ENCODE results near the gene ZBTB12.
A peak's percentile ranks its signal among the peaks of the same experiment; 100 is the strongest.
"Not testable (repeated sequence)": the region's sequence is repeated elsewhere in the genome, so short reads cannot be mapped to it uniquely, and the experiment has no call there.

The ZBTB12 gene

DNA sequence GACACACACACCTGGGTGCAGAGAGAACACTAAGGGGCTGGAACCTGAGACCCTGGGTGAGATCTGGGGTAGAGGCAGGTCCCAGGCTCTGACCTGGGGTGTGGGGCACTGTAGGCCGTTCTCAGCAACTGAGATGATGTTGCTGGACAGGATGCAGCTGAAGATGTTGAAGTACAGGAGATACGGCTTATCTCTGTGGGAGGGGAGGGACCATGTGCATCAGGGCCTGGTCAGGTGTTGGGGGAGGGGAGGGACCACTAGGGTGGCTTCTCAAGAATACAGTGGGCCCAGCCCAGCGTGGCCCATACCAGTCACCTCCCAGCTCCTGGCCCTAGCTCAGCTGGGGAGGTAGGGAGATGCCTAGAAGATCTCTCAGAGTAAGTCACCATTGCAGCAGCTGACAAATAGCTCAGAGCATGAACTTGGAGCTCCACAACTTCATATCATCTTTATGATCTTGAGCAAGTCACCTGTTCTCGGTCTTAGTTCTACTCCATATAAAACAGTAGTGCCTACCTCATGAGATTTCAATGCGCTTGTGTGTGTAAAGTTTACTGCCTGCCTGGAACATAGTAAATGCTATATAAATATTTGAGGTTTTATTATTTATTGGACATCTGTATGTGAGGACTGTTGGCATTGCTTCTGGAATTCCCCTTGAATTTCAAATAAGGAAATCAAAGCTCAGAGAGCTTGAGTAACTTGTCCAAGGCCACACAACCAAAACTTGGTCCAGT, 26.9 kb downstream of the ZBTB12 start:
- DNase-seq: no peak

- DNase-seq: no peak
Observed at GRCh38 chr6:31874084-31874670, 27.7 kb downstream of the ZBTB12 start.

GRCh38 chr6:31871046-31871659, 30.7 kb downstream of the ZBTB12 start:
- DNase-seq: peak in 1 of 5 experiments; percentile 24

DNA sequence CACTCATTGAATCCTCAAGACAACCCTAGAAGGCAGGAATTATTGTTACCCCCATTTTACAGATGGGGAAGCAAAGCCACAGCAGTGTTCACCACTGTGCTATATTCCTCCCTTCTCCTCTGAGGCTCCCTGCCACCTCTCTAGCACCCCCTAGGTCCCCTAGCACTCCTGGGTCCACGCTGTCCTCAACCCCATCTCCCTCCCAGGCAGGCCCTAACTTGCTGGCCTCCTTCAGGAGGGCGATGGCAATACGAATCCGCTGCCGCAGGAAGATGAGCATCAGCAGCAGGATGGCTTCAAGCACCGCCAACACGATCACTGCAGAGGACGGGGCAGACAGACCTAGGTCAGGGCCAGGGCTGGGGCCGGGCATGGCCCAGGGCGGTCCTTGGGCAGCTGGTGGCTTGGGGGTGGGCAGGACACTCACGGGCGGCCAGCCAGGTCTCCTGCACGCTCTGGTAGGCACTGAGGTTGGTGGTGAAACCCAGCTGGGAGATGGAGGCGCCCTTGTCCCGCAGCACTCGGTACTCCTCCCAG, 31.4 kb downstream of the ZBTB12 start:
- no peak for DNase-seq

DNA sequence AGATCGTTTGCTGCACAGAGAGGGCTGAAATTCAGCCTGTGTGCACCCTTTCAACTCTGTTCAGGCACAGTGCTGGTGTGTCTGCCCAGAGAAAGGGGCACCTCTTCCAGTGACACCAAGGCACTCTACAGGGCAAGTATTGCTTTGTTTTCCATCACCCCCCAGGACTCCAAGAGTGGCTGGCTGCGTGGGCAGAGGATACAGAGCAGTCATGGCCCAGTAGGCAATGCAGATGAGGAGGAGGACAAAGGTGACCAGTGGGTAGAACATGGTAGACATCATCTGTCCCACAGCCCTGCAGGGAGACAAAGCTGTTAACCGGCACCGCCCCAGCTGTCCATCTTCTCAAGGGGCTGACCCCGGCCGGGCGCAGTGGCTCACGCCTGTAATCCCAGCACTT, 32.5 kb downstream of the ZBTB12 start:
- DNase-seq: no peak

DNA sequence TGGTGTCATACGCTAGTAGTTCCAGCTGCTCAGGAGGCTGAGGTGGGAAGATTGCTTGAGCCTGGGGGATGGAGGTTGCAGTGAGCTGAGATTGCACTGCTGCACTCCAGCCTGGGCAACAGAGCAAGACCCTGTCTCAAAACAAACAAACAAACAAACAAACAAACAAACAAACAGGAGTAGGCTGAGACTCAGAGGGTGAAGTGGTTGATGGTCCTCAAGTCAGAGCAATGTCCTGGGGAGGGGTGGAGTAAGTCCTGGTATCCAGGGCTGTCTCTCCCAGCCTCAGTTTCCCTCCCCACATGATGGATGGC, 33.3 kb downstream of the ZBTB12 start:
- DNase-seq: not testable (repeated sequence)

DNA sequence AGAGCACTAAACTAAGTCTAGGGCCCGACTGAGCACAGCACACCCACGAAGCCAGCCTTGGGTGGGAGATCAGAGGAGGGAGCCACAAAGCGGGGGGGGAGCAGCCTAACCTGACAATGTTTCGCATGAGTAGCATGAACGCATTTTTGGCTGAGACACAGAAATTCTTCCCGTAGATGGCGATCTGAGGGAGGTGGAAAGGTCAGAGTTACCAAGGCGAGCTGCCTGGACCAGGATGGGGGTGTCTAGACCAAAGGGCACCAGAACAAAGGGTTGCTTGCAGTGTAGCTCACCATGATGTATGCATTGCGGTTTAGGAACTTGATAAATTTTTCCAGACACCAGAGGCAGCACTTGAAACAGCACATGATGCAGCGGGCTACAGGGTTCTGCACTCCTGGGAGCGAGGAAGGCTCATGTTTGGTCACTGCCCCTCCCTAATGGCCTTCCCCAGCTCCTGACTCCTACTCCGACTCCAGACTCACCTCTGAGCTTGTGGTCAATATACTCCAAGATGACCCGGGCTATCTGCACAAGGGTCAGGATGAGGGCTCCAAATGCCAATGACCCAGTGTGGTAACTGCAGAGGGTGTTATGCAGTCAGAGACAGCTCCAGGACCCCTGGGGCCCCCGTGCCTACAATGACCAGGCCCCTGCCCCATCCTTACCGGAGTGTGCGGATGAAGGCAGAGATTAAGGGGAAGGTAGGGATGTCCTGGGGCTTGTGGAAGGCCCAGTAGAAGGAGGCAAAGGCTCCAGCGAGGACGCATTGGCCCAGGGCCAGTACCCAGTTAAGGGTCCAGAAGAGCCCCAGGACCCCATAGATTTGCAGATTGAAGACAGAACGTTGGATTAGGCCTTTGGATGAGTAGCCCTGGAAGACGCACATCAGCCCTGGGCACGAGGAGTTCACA, 36.4 kb downstream of the ZBTB12 start:
- no peak for DNase-seq

GRCh38 chr6:31864818-31865204, 37.1 kb downstream of the ZBTB12 start:
- DNase-seq: no peak

DNA sequence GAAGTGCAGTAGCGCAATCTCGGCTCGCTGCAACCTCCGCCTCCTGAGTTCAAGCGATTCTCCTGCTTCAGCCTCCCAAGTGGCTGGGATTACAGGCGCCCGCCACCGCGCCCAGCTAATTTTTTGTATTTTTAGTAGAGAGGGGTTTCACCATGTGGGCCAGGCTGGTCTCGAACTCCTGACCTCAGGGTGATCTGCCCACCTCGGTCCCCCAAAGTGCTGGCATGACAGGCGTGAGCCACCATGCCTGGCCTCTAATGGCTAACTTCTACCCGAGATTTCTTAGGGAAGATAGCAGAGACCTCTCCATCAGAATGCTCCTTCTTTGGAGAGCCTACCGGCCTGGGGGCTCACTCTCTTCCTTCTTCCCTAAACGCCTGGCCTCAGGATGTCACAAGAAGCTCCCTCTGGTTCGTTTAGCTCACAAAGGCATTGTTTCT, 37.7 kb downstream of the ZBTB12 start:
- DNase-seq: not testable (repeated sequence)

DNA sequence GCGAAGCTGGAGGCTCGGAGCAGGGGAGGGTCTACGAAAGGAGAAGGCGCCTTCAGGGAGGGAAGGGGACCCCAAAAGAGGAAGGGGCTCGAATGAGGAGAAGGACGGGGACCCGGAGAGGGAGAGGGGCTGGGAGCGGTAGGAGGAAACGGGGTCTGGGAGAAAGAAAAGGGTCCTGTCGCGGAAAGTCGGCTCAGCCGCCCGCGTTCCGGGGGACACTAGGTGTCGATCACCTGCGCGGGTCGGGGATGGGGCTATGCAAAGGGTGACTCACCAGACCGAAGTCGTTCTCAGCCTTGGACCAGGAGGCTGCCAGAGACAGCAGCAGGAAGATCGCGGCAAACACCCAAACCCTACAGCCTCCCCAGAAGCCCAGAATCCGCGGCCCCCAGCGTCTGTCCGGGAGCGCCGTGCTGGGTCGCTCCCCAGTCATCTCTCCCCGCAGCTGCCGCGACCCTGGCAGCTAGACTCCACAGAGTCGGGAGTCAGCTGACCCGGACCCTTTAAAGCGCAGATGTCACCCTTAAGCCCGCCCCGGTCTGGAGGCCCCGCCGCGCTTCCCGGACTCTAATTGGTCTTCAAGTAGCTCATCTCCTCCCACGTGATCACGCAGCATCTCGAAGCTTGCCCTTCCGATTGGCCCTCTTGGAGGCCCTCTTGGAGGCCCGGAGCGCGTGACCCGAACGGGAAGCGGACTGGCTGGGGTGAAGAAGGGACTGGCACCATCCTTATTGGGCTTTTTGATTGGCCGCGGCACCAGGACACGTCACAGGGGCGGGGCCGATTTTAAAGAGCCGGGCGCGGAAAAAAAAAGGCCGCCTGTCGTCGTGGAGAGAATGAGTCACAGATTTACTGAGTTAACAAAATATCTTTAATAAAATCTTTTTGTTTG, 39.3 kb downstream of the ZBTB12 start, which contains the start of gene NEU1:
NEU1 (minus strand) TSS at position 478 of the 892 bp plus-strand sequence; CDS start at position 433, 45 bp downstream.
- peak; percentile 97 to 100 (median 100) for DNase-seq

GRCh38 chr6:31861919-31862343, 40.0 kb downstream of the ZBTB12 start:
- no peak for DNase-seq

- no peak for DNase-seq
Observed at GRCh38 chr6:31861150-31861549, 40.7 kb downstream of the ZBTB12 start.

DNA sequence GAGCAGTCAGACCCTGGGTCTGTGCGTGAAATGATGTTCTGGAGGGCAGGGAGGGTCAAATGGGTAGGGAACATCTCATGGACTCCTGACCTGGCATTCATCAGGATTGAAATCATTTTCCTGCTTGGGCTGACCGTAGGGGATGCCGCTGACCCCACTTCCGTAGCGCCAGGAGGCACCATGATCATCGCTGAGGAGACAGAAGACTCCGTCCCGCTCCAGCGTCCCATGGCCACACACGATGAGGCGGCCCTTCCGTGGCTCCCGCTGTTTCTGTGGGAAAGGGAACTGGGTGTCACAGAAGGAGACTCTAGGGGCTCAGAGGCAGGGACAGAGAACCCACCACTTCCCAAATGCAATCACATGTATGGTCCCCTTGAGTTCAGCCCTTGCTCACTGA, 41.5 kb downstream of the ZBTB12 start:
- no peak for DNase-seq

GRCh38 chr6:31859923-31860322, 42.0 kb downstream of the ZBTB12 start:
- no peak for DNase-seq

DNA sequence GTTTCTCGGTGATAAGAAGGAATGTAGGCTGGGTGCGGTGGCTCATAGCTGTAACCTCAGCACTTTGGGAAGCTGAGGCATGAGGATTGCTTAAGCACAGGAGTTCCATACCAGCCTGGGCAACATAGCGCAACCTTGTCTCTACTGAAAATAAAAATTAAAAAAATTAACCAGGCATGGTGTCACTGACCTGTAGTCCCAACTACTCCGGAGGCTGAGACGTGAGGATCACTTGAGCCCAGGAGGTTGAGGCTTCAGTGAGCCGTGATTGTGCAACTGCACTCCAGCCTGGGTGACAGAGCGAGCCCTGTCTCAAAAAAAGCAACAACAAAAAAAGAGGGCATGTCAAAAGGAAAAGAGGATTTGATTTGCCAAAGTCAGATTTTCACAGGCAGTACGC, 43.2 kb downstream of the ZBTB12 start:
- no peak for DNase-seq

DNA sequence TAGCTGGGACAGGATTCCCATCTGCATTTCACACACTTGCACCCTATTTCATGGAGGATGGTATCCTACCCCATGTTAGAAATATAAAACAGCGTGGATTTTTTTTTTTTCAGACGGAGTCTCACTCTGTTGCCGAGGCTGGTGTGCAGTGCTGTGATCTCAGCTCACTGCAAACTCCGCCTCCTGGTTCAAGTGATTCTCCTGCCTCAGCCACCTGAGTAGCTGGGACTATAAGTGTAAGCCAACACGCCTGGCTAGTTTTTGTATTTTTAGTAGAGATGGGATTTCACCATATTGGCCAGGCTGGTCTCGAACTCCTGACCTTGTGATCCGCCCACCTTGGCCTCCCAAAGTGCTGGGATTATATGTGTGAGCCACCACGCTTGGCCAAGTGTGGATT, 44.1 kb downstream of the ZBTB12 start:
- not testable (repeated sequence) for DNase-seq

DNA sequence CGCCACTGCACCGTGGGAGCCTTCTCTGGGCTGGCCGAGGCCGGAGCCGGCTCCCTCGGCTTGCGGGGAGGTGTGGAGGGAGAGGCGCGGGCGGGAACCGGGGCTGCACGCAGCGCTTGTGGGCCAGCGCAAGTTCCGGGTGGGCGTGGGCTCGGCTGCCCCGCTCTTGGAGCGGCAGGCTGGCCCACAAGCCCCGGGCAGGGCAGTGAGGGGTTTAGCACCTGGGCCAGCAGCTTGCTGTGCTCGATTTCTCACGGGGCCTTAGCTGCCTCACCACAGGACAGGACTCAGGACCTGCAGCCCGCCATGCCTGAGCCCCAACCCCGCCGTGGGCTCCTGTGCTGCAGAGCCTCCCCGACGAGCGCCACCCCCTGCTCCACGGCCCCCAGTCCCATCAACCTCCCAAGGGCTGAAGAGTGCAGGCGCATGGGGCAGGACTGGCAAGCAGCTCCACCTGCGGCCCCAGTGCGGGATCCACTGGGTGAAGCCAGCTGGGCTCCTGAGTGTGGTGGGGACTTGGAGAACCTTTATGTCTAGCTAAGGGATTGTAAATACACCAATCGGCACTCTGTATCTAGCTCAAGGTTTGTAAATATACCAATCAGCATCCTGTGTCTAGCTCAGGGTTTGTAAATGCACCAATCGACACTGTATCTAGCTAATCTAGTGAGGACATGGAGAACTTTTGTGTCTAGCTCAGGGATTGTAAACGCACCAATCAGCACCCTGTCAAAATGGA, 49.7 kb downstream of the ZBTB12 start:
- not testable (repeated sequence) for DNase-seq

- DNase-seq: no peak
Observed at GRCh38 chr6:31851485-31851832, 50.4 kb downstream of the ZBTB12 start.

- no peak for DNase-seq
Observed at GRCh38 chr6:31850765-31851484, 51.0 kb downstream of the ZBTB12 start.

Measured in T-helper 2 cell (primary cell).